Cardiac fibroblast (primary cell): ENCODE measurements around the gene CYP4F22.

Experiments
- DNase-seq, 2 donors: peaks; one replicate each; pipeline versions ENCODE4 v3.0.0 to v3.0.0-alpha.2; 2010; ENCODE audit warnings: low read depth in 2 of 2
- H3K4me3 ChIP-seq, 2 donors: replicated peaks in 1 of 2; 1 replicate in 1 of 2; 2 replicates in 1 of 2; pipeline ENCODE4 v1.5.1; 2011; ENCODE audit warnings: low read depth in 2 of 2, low read length in 2 of 2, mild to moderate bottlenecking in 2 of 2, moderate library complexity in 1 of 2
- TF ChIP-seq, protein P1 (sequence below): IDR thresholded peaks from one replicate; pipeline ENCODE4 v1.5.1; 2011; ENCODE audit warnings: low read depth, mild to moderate bottlenecking, low read length, inconsistent platforms

Gene CYP4F22

DNA sequence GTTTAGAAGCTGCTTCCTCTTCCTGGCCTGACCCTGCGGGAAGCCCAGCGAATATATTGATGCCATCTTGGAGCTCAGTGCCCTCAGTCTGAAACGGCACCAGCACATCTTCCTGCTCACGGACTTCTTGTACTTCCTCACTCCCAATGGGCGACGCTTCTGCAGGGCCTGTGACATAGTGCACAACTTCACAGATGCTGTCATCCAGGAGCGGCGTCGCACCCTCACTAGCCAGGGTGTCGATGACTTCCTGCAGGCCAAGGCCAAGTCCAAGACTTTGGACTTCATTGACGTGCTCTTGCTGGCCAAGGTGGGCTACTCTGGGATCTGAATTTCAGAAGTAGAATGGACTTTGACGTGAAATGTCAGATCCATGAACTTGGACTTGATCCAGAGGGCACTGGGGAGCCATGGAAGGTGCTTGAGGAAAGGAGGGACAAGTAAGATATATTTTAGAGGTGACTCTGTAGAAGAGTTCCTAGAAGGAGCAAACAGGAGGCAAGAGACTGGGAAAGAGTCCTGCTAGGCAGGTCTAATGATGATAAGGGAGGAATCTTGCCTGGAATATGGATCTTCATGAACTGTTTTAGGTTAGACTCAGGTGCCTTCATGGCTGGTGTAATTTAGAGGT lies 68.3 kb downstream of the CYP4F22 start:
- TF ChIP-seq, protein P1, sequence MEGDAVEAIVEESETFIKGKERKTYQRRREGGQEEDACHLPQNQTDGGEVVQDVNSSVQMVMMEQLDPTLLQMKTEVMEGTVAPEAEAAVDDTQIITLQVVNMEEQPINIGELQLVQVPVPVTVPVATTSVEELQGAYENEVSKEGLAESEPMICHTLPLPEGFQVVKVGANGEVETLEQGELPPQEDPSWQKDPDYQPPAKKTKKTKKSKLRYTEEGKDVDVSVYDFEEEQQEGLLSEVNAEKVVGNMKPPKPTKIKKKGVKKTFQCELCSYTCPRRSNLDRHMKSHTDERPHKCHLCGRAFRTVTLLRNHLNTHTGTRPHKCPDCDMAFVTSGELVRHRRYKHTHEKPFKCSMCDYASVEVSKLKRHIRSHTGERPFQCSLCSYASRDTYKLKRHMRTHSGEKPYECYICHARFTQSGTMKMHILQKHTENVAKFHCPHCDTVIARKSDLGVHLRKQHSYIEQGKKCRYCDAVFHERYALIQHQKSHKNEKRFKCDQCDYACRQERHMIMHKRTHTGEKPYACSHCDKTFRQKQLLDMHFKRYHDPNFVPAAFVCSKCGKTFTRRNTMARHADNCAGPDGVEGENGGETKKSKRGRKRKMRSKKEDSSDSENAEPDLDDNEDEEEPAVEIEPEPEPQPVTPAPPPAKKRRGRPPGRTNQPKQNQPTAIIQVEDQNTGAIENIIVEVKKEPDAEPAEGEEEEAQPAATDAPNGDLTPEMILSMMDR = no peak
- DNase-seq = no peak
- no peak overlapping the region for H3K4me3 ChIP-seq

DNA sequence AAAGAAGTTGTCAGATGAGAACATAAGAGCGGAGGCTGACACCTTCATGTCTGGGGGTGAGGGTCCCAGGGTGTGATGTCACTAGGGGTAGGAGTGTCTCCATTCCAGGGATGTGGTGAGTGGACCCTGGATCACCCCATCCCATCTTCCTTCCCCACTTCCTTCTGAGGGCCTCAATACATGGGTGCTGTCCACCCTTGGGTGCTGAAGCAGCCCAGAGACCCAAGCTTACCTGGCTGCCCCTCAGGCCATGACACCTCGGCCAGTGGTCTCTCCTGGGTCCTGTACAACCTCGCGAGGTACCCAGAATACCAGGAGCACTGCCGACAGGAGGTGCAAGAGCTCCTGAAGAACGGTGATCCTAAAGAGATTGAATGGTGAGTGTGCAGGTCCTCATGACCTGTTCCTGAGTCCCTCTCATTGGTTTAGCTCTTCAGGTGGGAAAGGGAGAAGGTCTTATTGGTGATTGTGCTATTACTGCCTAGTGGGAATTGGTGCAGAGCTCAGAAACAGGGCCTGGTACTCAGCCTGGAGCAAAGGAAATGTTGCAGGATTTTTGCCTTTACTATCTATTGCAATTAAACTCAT lies 69.0 kb downstream of the CYP4F22 start:
- TF ChIP-seq, protein P1 = no peak
- no peak overlapping the region for H3K4me3 ChIP-seq
- DNase-seq = no peak

DNA sequence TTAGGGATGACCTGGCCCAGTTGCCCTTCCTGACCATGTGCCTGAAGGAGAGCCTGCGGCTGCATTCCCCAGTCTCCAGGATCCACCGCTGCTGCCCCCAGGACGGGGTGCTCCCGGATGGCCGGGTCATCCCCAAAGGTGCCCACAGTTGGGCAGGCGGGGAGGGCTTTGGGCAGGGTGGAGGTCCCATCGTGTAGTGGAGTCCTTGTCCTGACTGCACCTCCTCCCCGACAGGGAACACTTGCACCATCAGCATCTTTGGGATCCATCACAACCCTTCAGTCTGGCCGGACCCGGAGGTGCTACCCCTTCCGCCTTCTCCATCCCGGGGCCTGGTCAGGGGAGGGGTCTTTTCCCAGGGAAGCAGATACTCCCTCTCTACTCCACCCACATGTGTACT lies 75.0 kb downstream of the CYP4F22 start:
- TF ChIP-seq, protein P1 = no peak
- no peak overlapping the region for H3K4me3 ChIP-seq
- no peak for DNase-seq

DNA sequence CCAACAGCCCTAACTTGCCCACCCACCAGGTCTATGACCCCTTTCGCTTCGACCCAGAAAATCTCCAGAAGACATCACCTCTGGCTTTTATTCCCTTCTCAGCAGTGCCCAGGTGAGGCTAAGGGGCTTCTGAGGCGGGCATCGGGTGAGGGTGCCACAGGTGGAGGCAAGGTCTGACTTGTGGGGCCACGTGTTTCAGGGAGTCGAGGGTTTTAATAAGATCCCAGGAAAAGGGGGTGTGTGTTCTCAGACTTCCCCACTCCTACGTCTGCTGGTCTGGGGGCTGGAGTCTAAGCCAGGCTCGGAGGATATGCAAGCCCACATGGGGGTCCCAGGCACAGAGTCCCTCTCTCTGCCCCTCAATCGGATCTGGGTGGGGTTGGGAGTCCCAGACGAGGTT lies 75.8 kb downstream of the CYP4F22 start:
- no peak for DNase-seq
- H3K4me3 ChIP-seq = no peak overlapping the region
- TF ChIP-seq, protein P1 = no peak

DNA sequence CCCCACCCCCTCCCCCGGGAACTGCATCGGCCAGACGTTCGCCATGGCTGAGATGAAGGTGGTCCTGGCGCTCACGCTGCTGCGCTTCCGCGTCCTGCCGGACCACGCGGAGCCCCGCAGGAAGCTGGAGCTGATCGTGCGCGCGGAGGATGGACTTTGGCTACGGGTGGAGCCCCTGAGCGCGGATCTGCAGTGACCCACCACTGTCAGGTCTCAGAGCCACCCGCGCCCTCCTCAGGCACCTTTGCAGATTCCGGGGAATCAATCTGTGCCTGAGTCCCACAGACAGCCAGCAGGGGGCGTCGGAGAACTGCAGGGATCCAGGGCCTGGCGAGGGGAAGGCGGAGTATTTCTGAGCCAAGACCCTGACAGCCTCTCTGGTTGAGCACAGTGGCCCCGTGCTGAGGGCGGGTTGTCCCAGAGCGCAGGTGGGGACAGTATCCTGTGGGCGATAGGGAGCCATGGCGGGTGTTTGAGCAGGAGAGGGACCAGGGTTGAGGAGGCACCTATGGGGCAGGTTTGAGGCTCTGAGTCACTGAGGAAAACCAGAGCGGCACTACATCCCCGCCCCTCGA lies 76.3 kb downstream of the CYP4F22 start:
- DNase-seq = peak; percentile 60 to 62

DNA sequence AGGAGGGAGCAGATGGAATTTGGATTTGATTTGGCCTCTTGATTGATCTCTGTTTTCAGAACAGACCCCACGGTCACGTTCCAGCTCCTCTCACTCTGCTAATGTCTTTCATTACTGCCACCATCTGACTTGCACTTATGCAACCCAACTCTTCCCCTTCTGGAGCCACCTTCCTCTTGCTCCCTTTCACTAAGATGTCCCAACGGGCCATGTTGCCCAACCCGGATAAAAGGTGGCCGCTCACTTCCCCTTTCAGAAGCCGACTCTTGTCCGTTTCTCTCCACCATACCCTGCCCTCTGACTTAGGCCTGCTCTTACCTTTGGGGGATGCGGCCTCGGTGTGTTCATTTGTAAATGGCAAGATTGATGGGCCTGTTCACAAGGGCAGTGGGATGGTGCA lies 79.3 kb downstream of the CYP4F22 start:
- no peak overlapping the region for H3K4me3 ChIP-seq
- no peak for DNase-seq
- TF ChIP-seq, protein P1 = no peak

More for the DNA sequence above, 76.3 kb downstream of the CYP4F22 start:
- no peak overlapping the region for H3K4me3 ChIP-seq
- TF ChIP-seq, protein P1 = peak; percentile 96

- no peak overlapping the region for H3K4me3 ChIP-seq
- DNase-seq = no peak
- TF ChIP-seq, protein P1 = no peak
These were observed 79.9 kb downstream of the CYP4F22 start for GRCh38 chr19:15588265-15588664.
